ENCODE results near the gene TRIM37. TPM values are rescaled to one million over a fixed set of nuclear protein-coding genes. Genes with fewer than 3 reads are reported as not detected.

TRIM37 gene
- total and polyA plus RNA-seq, 3 experiments from 2014 or later: 11.4 to 30.6 (median 27.7) TPM

DNA sequence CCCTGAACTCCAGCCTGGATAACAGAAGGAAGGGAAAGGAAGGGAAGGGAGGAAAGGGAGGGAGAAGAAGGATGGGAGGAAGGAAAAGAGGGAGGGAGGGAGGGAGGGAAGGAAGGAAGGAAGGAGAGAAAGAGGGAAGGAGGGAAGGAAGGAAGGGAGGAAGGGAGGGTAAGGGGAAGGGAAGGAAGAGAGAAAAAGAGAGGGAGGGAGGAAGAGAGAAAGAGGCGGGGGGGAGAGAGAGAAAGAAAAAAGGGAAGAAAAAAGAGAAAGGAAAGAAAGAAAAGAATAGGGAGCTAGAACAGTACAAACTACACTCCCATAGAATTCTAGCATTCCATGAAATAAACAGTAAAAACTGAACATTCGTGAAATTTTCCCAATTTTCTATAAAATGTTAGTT lies 23.1 kb upstream of the TRIM37 start:
- Mint-ChIP-seq H3K27me3 (peaks cover 0 to 2% of the 10 kb centered on the region in 2 donors), H3K4me3 (no peak overlapping the region), H3K4me1 (peaks cover 0 to 10% (median 7%) of the 10 kb centered on the region in 3 donors), H3K36me3 (peaks cover 0 to 23% (median 9%) of the 10 kb centered on the region in 3 donors), H3K27ac (no peak overlapping the region), H3K9me3 (no peaks in the 10 kb centered on the region)
- H3K9me3 ChIP-seq (ENCODE audit: low read length): no peaks in the 10 kb centered on the region
- DNase-seq: no peak
- no peak overlapping the region for H3K4me3 ChIP-seq (ENCODE audit: low read length)
- POLR2A ChIA-PET: interaction anchor here (0.7 kb wide), 1 partner anchor 23 kb away, joined by 3 read pairs; no protein-coding TSS in a partner anchor
- H3K36me3 ChIP-seq (ENCODE audit: insufficient read depth, low read length): no peaks in the 10 kb centered on the region
- CTCF ChIA-PET: no interaction called here
- H3K27ac ChIP-seq (ENCODE audit: low read depth, low read length): no peak overlapping the region
- H3K27me3 ChIP-seq (ENCODE audit: insufficient read depth, low read length, poor library complexity, severe bottlenecking): no peaks in the 10 kb centered on the region
- H3K4me1 ChIP-seq (ENCODE audit: insufficient read depth, low read length): no peaks in the 10 kb centered on the region

DNA sequence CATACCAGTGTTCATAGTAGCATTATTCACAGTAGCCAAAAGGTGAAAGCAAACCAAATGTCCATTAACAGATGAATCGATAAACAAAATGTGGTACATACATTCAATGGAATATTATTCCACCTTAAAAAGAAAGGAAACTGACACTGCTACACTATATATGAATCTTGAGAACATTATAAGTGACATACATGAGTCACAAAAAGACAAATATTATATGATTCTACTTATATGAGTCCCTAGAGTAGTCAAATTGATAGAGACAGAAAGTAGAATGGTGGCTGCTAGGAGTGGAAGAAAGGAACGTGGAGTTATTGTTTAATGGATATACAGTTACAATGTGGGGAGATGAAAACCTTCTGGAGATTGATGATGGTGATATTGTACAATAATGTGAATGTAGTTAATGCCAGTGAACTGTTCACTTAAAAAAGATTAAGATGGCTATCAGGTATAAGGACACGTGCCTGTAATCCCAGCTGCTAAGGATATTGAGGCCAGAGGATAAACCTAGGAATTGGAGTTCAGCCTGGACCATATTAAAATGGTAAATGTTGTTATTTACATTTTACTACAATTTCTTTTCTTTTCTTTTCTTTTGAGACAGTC lies 20.2 kb upstream of the TRIM37 start:
- Mint-ChIP-seq H3K27me3 (peaks cover 0 to 2% of the 10 kb centered on the region in 2 donors), H3K4me3 (no peak overlapping the region), H3K4me1 (peaks cover 0 to 4% (median 0%) of the 10 kb centered on the region in 3 donors), H3K36me3 (peaks cover 0 to 33% (median 12%) of the 10 kb centered on the region in 3 donors), H3K9me3 (no peaks in the 10 kb centered on the region), H3K27ac (peak overlapping the region in 1 of 8 donors; percentile 78)
- H3K4me3 ChIP-seq (ENCODE audit: low read length): no peak overlapping the region
- no peaks in the 10 kb centered on the region for H3K27me3 ChIP-seq (ENCODE audit: insufficient read depth, low read length, poor library complexity, severe bottlenecking)
- no peak for DNase-seq
- H3K4me1 ChIP-seq (ENCODE audit: insufficient read depth, low read length): no peaks in the 10 kb centered on the region
- H3K27ac ChIP-seq (ENCODE audit: low read depth, low read length): no peak overlapping the region
- no peaks in the 10 kb centered on the region for H3K9me3 ChIP-seq (ENCODE audit: low read length)
- ChIA-PET CTCF (no interaction called here), POLR2A (no interaction called here)
- no peaks in the 10 kb centered on the region for H3K36me3 ChIP-seq (ENCODE audit: insufficient read depth, low read length)

DNA sequence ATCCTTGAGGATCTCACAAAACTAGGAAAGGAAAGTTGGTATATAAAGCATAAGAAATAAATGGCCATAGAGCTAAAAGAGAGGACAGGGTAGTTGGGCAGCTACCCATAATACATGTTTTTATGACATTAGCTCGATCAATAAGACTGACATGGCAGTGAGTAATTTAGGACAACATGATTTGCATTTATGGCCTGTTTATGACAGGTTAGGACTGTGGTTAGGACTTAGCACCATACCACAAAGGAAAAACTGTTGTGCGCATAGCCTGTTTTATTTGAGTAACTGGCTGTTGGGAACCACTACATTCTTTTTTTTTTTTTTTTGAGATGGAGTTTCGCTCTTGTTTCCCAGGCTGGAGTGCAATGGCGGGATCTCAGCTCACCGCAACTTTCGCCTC lies 18.0 kb upstream of the TRIM37 start:
- H3K36me3 ChIP-seq (ENCODE audit: insufficient read depth, low read length): no peaks in the 10 kb centered on the region
- no peak overlapping the region for H3K27ac ChIP-seq (ENCODE audit: low read depth, low read length)
- no peaks in the 10 kb centered on the region for H3K9me3 ChIP-seq (ENCODE audit: low read length)
- H3K4me1 ChIP-seq (ENCODE audit: insufficient read depth, low read length): no peaks in the 10 kb centered on the region
- no peaks in the 10 kb centered on the region for H3K4me1 Mint-ChIP-seq
- H3K4me3 ChIP-seq (ENCODE audit: low read length): no peak overlapping the region
- H3K36me3 Mint-ChIP-seq: peaks cover 0 to 41% (median 16%) of the 10 kb centered on the region in 3 donors
- ChIA-PET CTCF (no interaction called here), POLR2A (no interaction called here)
- H3K27ac Mint-ChIP-seq: peak overlapping the region in 2 of 8 donors; percentile 37 to 43
- H3K9me3 Mint-ChIP-seq: no peaks in the 10 kb centered on the region
- no peaks in the 10 kb centered on the region for H3K27me3 ChIP-seq (ENCODE audit: insufficient read depth, low read length, poor library complexity, severe bottlenecking)
- no peak for DNase-seq
- peaks cover 0 to 2% of the 10 kb centered on the region in 2 donors for H3K27me3 Mint-ChIP-seq
- no peak overlapping the region for H3K4me3 Mint-ChIP-seq

DNA sequence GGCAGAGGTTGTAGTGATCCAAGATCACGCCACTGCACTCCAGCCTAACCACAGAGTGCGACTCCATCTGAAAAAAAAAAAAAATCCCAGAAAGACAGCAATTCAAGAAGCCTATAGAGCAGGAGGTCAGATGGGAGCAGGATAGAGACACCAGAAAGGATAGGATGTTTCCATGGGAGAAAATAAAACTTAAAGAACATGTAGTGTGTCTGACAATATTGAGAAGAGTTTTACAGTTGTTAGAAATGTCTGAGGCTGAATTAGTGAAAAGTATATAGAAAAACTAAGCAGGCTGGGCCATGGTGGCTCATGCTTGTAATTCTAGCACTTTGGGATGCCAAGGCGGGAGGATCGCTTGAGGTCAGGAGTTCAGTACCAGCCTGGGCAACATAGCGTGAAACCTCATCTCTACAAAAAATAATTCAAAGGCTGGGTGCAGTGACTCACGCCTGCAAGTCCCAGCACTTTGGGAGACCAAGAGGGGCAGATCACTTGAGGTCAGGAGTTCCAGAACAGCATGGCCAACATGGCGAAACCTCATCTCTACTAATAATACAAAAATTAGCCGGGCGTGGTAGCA lies 15.3 kb upstream of the TRIM37 start:
- no peaks in the 10 kb centered on the region for H3K4me1 Mint-ChIP-seq
- no peak overlapping the region for H3K4me3 ChIP-seq (ENCODE audit: low read length)
- H3K36me3 ChIP-seq (ENCODE audit: insufficient read depth, low read length): no peaks in the 10 kb centered on the region
- H3K9me3 ChIP-seq (ENCODE audit: low read length): no peaks in the 10 kb centered on the region
- H3K4me3 Mint-ChIP-seq: no peak overlapping the region
- H3K9me3 Mint-ChIP-seq: no peaks in the 10 kb centered on the region
- no peaks in the 10 kb centered on the region for H3K27me3 Mint-ChIP-seq
- H3K27ac ChIP-seq (ENCODE audit: low read depth, low read length): no peak overlapping the region
- POLR2A ChIA-PET: no interaction called here
- DNase-seq: no peak
- H3K27me3 ChIP-seq (ENCODE audit: insufficient read depth, low read length, poor library complexity, severe bottlenecking): no peaks in the 10 kb centered on the region
- no peaks in the 10 kb centered on the region for H3K4me1 ChIP-seq (ENCODE audit: insufficient read depth, low read length)
- peaks cover 0 to 38% (median 15%) of the 10 kb centered on the region in 3 donors for H3K36me3 Mint-ChIP-seq
- H3K27ac Mint-ChIP-seq: no peak overlapping the region
- CTCF ChIA-PET: no interaction called here

DNA sequence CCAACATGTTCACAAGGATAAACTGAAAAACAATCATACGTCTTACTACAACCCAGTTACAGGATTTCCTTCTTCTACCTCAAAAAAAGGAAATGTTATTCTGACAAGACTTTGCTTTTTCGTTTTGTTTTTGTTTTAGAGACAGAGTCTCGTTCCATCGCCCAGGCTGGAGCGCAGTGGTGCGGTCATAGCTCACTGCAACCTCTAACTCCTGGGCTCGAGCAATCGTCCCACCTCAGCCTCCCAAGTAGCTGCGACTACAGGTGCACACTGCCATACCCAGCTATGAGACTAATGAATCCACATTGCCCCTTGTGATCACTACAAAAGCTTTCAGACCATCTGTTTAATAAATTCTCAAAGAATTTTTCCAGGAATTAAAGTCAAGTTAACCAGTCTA lies 8.8 kb upstream of the TRIM37 start:
- peaks cover 0 to 30% (median 11%) of the 10 kb centered on the region in 3 donors for H3K36me3 Mint-ChIP-seq
- H3K4me1 Mint-ChIP-seq: no peaks in the 10 kb centered on the region
- H3K4me1 ChIP-seq (ENCODE audit: insufficient read depth, low read length): no peaks in the 10 kb centered on the region
- no peaks in the 10 kb centered on the region for H3K27me3 Mint-ChIP-seq
- CTCF ChIA-PET: interaction anchor here (0.5 kb wide), 1 partner anchor 323 kb away, joined by 3 read pairs; no protein-coding TSS in a partner anchor
- DNase-seq: no peak
- no peak overlapping the region for H3K4me3 ChIP-seq (ENCODE audit: low read length)
- no peaks in the 10 kb centered on the region for H3K9me3 ChIP-seq (ENCODE audit: low read length)
- H3K27me3 ChIP-seq (ENCODE audit: insufficient read depth, low read length, poor library complexity, severe bottlenecking): no peaks in the 10 kb centered on the region
- peak overlapping the region in 1 of 8 donors; percentile 21 for H3K27ac Mint-ChIP-seq
- POLR2A ChIA-PET: no interaction called here
- H3K4me3 Mint-ChIP-seq: no peak overlapping the region
- no peaks in the 10 kb centered on the region for H3K9me3 Mint-ChIP-seq
- H3K27ac ChIP-seq (ENCODE audit: low read depth, low read length): no peak overlapping the region
- H3K36me3 ChIP-seq (ENCODE audit: insufficient read depth, low read length): no peaks in the 10 kb centered on the region

DNA sequence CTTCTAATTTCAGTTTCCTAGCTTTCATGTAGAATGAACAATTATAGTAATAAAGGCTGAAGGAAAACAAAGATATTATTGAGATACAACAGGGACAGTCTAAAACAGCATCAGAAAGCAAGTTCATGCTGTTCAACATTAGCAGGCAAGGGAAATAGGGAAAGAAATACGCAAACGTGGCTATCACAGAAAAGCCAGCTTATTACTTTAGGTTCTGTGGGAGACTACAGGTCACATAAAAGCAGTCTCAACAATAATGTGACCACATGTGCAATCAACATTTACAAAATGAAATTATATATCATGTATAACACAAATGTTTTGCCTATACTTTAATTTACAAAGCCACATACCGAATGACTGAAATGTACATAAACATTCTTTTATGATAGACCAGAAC lies 4.9 kb upstream of the TRIM37 start:
- no peak for DNase-seq
- Mint-ChIP-seq H3K27me3 (peaks cover 0 to 2% of the 10 kb centered on the region in 2 donors), H3K27ac (peak overlapping the region in 2 of 8 donors; percentile 38 to 46), H3K4me1 (peaks cover 7 to 11% (median 10%) of the 10 kb centered on the region in 3 donors), H3K36me3 (peaks cover 0 to 24% (median 6%) of the 10 kb centered on the region in 3 donors), H3K4me3 (no peak overlapping the region), H3K9me3 (no peaks in the 10 kb centered on the region)
- Histone ChIP-seq H3K27me3 (ENCODE audit: insufficient read depth, low read length, poor library complexity, severe bottlenecking) (no peaks in the 10 kb centered on the region), H3K36me3 (ENCODE audit: insufficient read depth, low read length) (no peaks in the 10 kb centered on the region), H3K27ac (ENCODE audit: low read depth, low read length) (no peak overlapping the region), H3K4me1 (ENCODE audit: insufficient read depth, low read length) (peaks cover 7% of the 10 kb centered on the region), H3K4me3 (ENCODE audit: low read length) (no peak overlapping the region), H3K9me3 (ENCODE audit: low read length) (no peaks in the 10 kb centered on the region)
- CTCF ChIA-PET: no interaction called here
- POLR2A ChIA-PET: no interaction called here

DNA sequence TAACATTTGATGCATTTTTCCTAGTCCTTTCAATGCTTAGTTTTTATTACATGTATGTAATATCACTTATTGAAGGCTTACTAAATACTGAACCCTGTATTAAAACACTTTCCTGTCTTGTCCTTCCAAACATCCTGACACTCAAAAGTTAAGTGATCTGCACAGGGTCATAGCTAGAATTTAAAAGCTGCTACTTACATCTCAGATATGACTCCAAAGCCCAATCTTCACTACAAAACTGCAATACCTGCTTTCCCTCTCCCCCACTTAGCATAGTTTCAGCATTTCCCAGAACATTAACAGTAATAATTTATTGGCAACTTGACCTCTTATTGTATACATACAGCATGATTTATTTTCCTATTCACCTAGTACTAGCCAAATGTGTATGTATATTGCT lies 4.3 kb upstream of the TRIM37 start:
- ChIA-PET POLR2A (interaction anchor here (0.6 kb wide), 1 partner anchor 38 kb away, joined by 3 read pairs; no protein-coding TSS in a partner anchor), CTCF (no interaction called here)
- Histone ChIP-seq H3K9me3 (ENCODE audit: low read length) (no peaks in the 10 kb centered on the region), H3K27ac (ENCODE audit: low read depth, low read length) (no peak overlapping the region), H3K36me3 (ENCODE audit: insufficient read depth, low read length) (no peaks in the 10 kb centered on the region), H3K27me3 (ENCODE audit: insufficient read depth, low read length, poor library complexity, severe bottlenecking) (no peaks in the 10 kb centered on the region), H3K4me1 (ENCODE audit: insufficient read depth, low read length) (peaks cover 8% of the 10 kb centered on the region), H3K4me3 (ENCODE audit: low read length) (no peak overlapping the region)
- DNase-seq: no peak
- Mint-ChIP-seq H3K4me1 (peaks cover 9 to 13% (median 11%) of the 10 kb centered on the region in 3 donors), H3K4me3 (peak overlapping the region in 1 of 7 donors; percentile 12), H3K27ac (peak overlapping the region in 2 of 8 donors; percentile 5 to 56), H3K36me3 (peaks cover 0 to 27% (median 6%) of the 10 kb centered on the region in 3 donors), H3K27me3 (peaks cover 0 to 3% of the 10 kb centered on the region in 2 donors), H3K9me3 (no peaks in the 10 kb centered on the region)

DNA sequence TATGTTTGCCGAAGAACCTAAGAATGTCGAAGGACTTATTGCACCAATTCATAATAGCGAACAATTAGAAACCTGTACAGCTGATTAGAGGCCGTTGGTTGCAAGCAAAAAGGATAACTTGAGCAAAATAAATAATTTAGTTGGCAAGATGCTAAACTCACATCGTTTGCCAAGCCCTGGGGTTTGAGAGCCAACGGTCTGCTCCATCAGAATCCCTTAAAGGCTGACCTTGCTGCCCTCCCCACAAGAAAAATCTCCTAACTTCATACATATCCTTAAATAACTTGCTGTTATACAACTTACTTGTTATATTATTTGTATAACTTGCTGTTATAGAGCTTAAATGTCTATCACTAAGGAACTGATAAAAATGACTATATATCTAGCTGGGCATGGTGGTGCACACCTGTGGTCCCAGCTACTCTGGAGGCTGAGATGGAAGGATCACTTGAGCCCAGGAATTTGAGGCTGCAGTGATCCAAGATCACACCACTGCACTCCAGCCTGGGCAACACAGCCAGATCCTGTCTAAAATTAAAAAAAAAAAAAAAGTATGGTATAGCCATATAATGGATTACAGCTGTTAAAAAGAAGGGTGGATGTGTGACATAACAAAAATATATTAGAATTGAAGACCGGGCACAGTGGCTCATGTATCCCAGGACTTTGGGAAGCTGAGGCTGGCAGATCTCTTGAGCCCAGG lies 1.9 kb upstream of the TRIM37 start:
- Mint-ChIP-seq H3K36me3 (peaks cover 0 to 27% (median 6%) of the 10 kb centered on the region in 3 donors), H3K9me3 (no peaks in the 10 kb centered on the region), H3K4me3 (peak overlapping the region in 2 of 7 donors; percentile 9 to 20), H3K27ac (peak overlapping the region in 1 of 8 donors; percentile 3), H3K4me1 (peaks cover 29 to 36% (median 29%) of the 10 kb centered on the region in 3 donors), H3K27me3 (peaks cover 0 to 4% of the 10 kb centered on the region in 2 donors)
- H3K36me3 ChIP-seq (ENCODE audit: insufficient read depth, low read length): no peaks in the 10 kb centered on the region
- H3K4me1 ChIP-seq (ENCODE audit: insufficient read depth, low read length): peaks cover 27% of the 10 kb centered on the region
- DNase-seq: no peak
- H3K9me3 ChIP-seq (ENCODE audit: low read length): no peaks in the 10 kb centered on the region
- ChIA-PET CTCF (interaction anchor here (0.7 to 1.2 kb wide), 2 partner anchors 10 to 112 kb away, joined by 3 read pairs; no protein-coding TSS in a partner anchor), POLR2A (no interaction called here)
- H3K4me3 ChIP-seq (ENCODE audit: low read length): no peak overlapping the region
- H3K27me3 ChIP-seq (ENCODE audit: insufficient read depth, low read length, poor library complexity, severe bottlenecking): no peaks in the 10 kb centered on the region
- no peak overlapping the region for H3K27ac ChIP-seq (ENCODE audit: low read depth, low read length)

Measured in CD8-positive, alpha-beta memory T cell (primary cell).